Tibial nerve (tissue), 4 donors: Measurements from ENCODE around the gene PROCA1. TPM values are rescaled to one million over a fixed set of nuclear protein-coding genes. Genes with fewer than 3 reads are reported as not detected.

Experiments used
- DNase-seq, 2 donors: peaks; one replicate each; pipeline ENCODE4 v3.0.0-alpha.2; 2019; ENCODE audit warnings: low spot score in 2 of 2
- H3K27ac ChIP-seq, 4 donors: fragments of 200-600 bp; sonication (generic) in 3 of 4; one replicate each; pipeline ENCODE4 v1.5.1; 2017 to 2019; ENCODE audit warnings: mild to moderate bottlenecking in 1 of 4
- H3K27me3 ChIP-seq, 2 donors: fragments of 200-600 bp; sonication (generic) in 1 of 2; one replicate each; pipeline versions ENCODE4 v1.5.1 to v1.6.0; 2017 to 2019
- H3K36me3 ChIP-seq, 3 donors: fragments of 200-600 bp; sonication (generic); one replicate each; pipeline ENCODE4 v1.5.1; 2018 to 2019
- H3K4me1 ChIP-seq, 4 donors: fragments of 200-600 bp; sonication (generic) in 3 of 4; one replicate each; pipeline ENCODE4 v1.5.1; 2017 to 2019
- H3K4me3 ChIP-seq, 4 donors: fragments of 200-600 bp; sonication (generic) in 3 of 4; one replicate each; pipeline ENCODE4 v1.5.1; 2017 to 2019; ENCODE audit warnings: mild to moderate bottlenecking in 1 of 4, moderate library complexity in 1 of 4
- H3K9me3 ChIP-seq, 4 donors: fragments of 200-600 bp; sonication (generic) in 3 of 4; one replicate each; pipeline ENCODE4 v1.5.1; 2017 to 2019
- EP300 ChIP-seq, 2 donors: sonication (generic); formaldehyde crosslinking; IDR thresholded peaks; one replicate each; pipeline ENCODE4 v1.6.1; 2017; ENCODE audit warnings: antibody characterized with exemption in 2 of 2, mild to moderate bottlenecking in 1 of 2
- POLR2A ChIP-seq, 2 donors: fragments of 450-650 bp; IDR thresholded peaks; one replicate each; pipeline ENCODE4 v1.6.1; 2017; ENCODE audit warnings: antibody characterized with exemption in 2 of 2, mild to moderate bottlenecking in 2 of 2, moderate library complexity in 2 of 2
- WGBS, 2 donors: methylation state at CpG; one replicate each; pipeline ENCODE4 v1.1.5; 2018; 5-methylcytosine and 5-hydroxymethylcytosine counted together
- total RNA-seq, 4 donors: library from RNA; depleted of rRNA; stranded (reverse); fragments of >200 nt; gene quantifications; one replicate each; pipeline ENCODE4 v1.1.0, GENCODE V29; 2016
- TF ChIP-seq, protein P1 (sequence below), 5 experiments: fragments of 200-600 bp in 3 of 5; fragments of 450-650 bp in 2 of 5; sonication (generic) in 3 of 5; IDR thresholded peaks; one replicate each; pipeline ENCODE4 v1.5.1; 2016 to 2019; ENCODE audit warnings: antibody characterized with exemption in 5 of 5, mild to moderate bottlenecking in 3 of 5, moderate library complexity in 2 of 5

PROCA1 gene
- total RNA-seq, 4 donors from 2014 or later: 2.1 to 6.3 (median 4.6) TPM

DNA sequence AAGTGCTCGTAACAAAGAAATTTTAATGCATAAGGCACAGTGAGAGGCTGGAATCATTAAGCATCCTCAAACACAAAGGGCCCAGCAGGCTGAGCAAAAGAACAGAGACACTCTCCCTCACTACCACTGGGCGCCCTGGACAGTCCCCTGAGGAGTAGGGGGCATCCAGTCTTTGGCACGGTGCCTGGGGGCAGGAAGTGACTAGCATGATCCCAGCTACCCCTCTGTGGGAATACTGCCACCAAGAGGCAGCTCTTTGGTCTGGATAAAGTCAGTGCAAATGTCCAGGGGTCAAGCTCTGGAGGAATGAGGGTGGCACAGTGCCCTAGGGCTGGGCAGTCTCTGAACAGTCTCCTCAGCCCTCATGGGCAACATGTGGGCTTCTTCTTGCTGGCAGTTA is 2.6 kb upstream of the PROCA1 start:
- Histone ChIP-seq H3K27me3 (no peaks in the 10 kb centered on the region), H3K27ac (no peak overlapping the region), H3K9me3 (no peaks in the 10 kb centered on the region), H3K4me1 (peaks cover 0 to 71% (median 23%) of the 10 kb centered on the region in 4 donors), H3K4me3 (no peak overlapping the region), H3K36me3 (peaks cover 0 to 32% (median 5%) of the 10 kb centered on the region in 3 donors)
- TF ChIP-seq, protein P1, sequence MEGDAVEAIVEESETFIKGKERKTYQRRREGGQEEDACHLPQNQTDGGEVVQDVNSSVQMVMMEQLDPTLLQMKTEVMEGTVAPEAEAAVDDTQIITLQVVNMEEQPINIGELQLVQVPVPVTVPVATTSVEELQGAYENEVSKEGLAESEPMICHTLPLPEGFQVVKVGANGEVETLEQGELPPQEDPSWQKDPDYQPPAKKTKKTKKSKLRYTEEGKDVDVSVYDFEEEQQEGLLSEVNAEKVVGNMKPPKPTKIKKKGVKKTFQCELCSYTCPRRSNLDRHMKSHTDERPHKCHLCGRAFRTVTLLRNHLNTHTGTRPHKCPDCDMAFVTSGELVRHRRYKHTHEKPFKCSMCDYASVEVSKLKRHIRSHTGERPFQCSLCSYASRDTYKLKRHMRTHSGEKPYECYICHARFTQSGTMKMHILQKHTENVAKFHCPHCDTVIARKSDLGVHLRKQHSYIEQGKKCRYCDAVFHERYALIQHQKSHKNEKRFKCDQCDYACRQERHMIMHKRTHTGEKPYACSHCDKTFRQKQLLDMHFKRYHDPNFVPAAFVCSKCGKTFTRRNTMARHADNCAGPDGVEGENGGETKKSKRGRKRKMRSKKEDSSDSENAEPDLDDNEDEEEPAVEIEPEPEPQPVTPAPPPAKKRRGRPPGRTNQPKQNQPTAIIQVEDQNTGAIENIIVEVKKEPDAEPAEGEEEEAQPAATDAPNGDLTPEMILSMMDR (IDR thresholded peaks at IDR 0.05): no peak
- TF ChIP-seq EP300 (IDR thresholded peaks at IDR 0.05): no peak
- TF ChIP-seq POLR2A (IDR thresholded peaks at IDR 0.05): no peak
- WGBS, 2 donors: 89 to 93% methylated on average over 2 to 3 of the region's 3 CpGs
- DNase-seq: no peak

- H3K27me3 ChIP-seq: no peaks in the 10 kb centered on the region
- H3K36me3 ChIP-seq: peaks cover 0 to 32% (median 5%) of the 10 kb centered on the region in 3 donors
- TF ChIP-seq POLR2A (IDR thresholded peaks at IDR 0.05) (no peak), EP300 (IDR thresholded peaks at IDR 0.05) (no peak)
- TF ChIP-seq, protein P1 (IDR thresholded peaks at IDR 0.05): no peak
- DNase-seq: no peak
- H3K27ac ChIP-seq: peak overlapping the region in 3 of 4 donors; percentile 81 to 94 (median 92)
- WGBS, 2 donors: 63 to 71% methylated on average over 7 of the region's 7 CpGs
- peaks cover 0 to 60% (median 11%) of the 10 kb centered on the region in 4 donors for H3K4me1 ChIP-seq
- no peak overlapping the region for H3K4me3 ChIP-seq
- H3K9me3 ChIP-seq: no peaks in the 10 kb centered on the region
These were observed 1.2 kb upstream of the PROCA1 start for GRCh38 chr17:28712705-28713415.

DNA sequence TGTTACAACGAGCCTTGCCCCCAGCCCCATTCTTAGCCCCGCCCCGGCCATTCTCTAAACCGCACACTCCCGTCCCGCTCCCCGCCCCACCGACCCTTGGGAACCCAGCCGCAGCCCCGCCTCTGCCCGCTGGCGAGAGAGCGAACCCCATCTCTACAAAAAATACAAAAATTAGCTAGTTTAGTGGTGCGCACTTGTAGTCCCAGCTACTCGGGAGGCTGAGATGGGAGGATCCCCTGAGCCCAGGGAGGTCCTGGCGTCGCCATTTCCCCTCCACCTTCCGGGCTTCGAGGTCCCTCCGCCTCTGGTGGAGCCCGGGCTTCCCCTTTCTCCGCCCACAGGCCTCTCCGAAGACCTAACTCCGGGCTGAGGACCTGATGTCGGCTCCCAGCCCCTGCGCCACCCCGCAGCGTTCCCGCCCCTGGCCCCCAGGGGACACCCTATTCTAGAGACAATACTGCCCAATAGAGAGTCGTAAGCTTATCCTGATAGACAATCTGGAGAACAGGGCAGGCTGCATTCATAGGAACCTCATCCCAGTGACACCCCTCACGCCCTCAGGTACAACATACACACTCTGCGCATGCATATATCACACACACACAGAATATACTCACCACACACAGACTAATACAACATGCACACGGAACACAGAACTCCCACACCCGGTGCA is 480 bp upstream of the PROCA1 start:
- peak; percentile 19 to 24 for DNase-seq
- H3K4me3 ChIP-seq: peak overlapping the region; percentile 42 to 72 (median 54)

GRCh38 chr17:28710861-28711722 is 596 bp downstream of the PROCA1 start:
- no peaks in the 10 kb centered on the region for H3K9me3 ChIP-seq
- TF ChIP-seq, protein P1 (IDR thresholded peaks at IDR 0.05): no peak
- TF ChIP-seq POLR2A (IDR thresholded peaks at IDR 0.05) (peak; percentile 71 to 85), EP300 (IDR thresholded peaks at IDR 0.05) (peak in 1 of 2 donors; percentile 95)
- no peaks in the 10 kb centered on the region for H3K27me3 ChIP-seq
- peaks cover 0 to 32% (median 5%) of the 10 kb centered on the region in 3 donors for H3K36me3 ChIP-seq
- 1% methylated on average over 59 to 66 of the region's 74 CpGs for WGBS, 2 donors
- peak overlapping the region; percentile 42 to 72 (median 54) for H3K4me3 ChIP-seq
- peak overlapping the region; percentile 81 to 97 (median 93) for H3K27ac ChIP-seq
- DNase-seq: peak; percentile 83 to 84
- peaks cover 0 to 43% (median 4%) of the 10 kb centered on the region in 4 donors for H3K4me1 ChIP-seq

More for the DNA sequence above, 480 bp upstream of the PROCA1 start:
- Histone ChIP-seq H3K27me3 (no peaks in the 10 kb centered on the region), H3K9me3 (no peaks in the 10 kb centered on the region), H3K27ac (peak overlapping the region; percentile 81 to 97 (median 93)), H3K4me1 (peaks cover 0 to 54% (median 11%) of the 10 kb centered on the region in 4 donors), H3K36me3 (peaks cover 0 to 32% (median 5%) of the 10 kb centered on the region in 3 donors)
- TF ChIP-seq EP300 (IDR thresholded peaks at IDR 0.05) (no peak), POLR2A (IDR thresholded peaks at IDR 0.05) (no peak)
- TF ChIP-seq, protein P1 (IDR thresholded peaks at IDR 0.05): no peak
- 24 to 32% methylated on average over 24 to 34 of the region's 34 CpGs for WGBS, 2 donors
